AG10803 (cell line): ENCODE data around the gene EML2.

ENCODE experiments used
- DNase-seq: peaks from one replicate; pipeline ENCODE4 v3.0.0; 2010; ENCODE audit warnings: low read depth
- H3K4me3 ChIP-seq: 2 replicates; pipeline ENCODE4 v1.5.1; 2011; ENCODE audit warnings: mild to moderate bottlenecking, low read length, control low read depth
- TF ChIP-seq, protein P1 (sequence below): conservative IDR thresholded peaks from 2 replicates; pipeline ENCODE4 v1.5.1; 2011; ENCODE audit warnings: mild to moderate bottlenecking, low read length, control low read depth, inconsistent platforms

The EML2 gene

DNA sequence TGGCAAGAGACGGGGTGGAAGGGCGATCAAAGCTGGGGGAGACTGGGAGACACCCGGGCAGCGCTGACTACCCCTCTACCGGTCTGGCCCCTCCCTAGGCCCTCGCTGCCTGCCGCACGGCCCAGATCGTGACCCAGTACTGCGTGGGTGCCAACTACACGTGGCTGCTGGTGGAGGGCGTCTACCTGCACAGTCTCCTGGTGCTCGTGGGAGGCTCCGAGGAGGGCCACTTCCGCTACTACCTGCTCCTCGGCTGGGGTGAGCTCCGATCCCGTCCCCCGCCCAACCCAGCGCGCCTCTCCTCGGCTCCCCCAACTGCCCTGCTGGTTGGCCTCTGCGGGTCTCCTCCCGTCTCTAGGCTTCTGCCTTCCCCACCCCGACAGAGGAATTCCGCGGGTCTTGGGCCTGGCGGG is 37.7 kb upstream of the EML2 start:
- TF ChIP-seq, protein P1, sequence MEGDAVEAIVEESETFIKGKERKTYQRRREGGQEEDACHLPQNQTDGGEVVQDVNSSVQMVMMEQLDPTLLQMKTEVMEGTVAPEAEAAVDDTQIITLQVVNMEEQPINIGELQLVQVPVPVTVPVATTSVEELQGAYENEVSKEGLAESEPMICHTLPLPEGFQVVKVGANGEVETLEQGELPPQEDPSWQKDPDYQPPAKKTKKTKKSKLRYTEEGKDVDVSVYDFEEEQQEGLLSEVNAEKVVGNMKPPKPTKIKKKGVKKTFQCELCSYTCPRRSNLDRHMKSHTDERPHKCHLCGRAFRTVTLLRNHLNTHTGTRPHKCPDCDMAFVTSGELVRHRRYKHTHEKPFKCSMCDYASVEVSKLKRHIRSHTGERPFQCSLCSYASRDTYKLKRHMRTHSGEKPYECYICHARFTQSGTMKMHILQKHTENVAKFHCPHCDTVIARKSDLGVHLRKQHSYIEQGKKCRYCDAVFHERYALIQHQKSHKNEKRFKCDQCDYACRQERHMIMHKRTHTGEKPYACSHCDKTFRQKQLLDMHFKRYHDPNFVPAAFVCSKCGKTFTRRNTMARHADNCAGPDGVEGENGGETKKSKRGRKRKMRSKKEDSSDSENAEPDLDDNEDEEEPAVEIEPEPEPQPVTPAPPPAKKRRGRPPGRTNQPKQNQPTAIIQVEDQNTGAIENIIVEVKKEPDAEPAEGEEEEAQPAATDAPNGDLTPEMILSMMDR = no peak
- peak overlapping the region; percentile 22; the same call in 1 of the 2 replicates for H3K4me3 ChIP-seq
- DNase-seq = no peak

DNA sequence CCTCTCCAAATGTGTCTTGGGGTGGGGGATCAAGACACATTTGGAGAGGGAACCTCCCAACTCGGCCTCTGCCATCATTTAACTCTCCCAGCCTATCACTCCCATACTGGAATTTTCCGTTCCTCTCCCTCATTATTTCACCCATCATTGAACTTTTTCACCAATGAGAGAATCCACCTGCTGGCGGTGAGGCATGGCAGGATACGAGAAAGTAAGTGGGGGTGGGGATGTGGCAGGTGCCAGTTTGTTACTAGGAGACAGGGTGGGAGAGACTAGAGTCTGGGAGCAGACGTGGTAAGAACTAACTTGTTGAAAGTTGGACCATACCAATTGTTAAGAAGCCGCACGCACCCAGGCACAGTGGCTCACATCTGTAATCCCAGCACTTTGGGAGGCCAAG is 35.7 kb upstream of the EML2 start:
- H3K4me3 ChIP-seq = no peak overlapping the region
- TF ChIP-seq, protein P1 = no peak
- no peak for DNase-seq

DNA sequence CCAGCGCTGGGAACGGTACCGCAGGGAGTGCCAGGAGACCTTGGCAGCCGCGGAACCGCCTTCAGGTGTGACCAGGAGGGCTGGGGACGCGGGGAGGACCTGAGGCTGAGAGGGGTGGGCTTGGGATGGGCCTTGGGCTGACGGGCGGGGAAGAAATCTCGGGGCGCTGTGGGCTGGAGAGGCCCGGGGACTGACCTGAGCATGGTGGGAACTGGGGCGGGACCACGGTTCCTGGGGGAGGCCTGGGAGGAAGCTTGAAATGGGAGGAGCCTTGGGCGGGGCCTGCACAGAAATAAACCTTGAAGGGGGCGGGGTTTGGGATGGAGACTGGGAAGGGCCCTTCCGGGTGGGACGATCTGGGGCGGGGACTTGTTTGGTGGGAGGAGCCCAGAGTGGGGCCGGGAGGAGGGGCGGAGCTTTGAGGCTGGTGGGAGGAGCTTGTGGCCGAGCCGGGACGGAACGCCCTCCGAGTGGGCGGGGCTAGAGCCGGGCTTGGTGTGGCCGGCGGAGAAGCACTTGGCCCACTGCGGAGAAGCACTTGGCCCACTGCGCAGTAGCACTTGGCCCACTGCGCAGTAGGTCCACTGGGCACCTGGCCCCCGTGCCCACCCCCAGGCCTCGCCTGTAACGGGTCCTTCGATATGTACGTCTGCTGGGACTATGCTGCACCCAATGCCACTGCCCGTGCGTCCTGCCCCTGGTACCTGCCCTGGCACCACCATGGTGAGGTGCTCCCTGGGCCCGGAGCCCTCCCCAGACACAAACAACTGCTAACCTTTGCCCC is 31.7 kb upstream of the EML2 start:
- DNase-seq = peak; percentile 42
- H3K4me3 ChIP-seq = no peak overlapping the region
- TF ChIP-seq, protein P1 = no peak

DNA sequence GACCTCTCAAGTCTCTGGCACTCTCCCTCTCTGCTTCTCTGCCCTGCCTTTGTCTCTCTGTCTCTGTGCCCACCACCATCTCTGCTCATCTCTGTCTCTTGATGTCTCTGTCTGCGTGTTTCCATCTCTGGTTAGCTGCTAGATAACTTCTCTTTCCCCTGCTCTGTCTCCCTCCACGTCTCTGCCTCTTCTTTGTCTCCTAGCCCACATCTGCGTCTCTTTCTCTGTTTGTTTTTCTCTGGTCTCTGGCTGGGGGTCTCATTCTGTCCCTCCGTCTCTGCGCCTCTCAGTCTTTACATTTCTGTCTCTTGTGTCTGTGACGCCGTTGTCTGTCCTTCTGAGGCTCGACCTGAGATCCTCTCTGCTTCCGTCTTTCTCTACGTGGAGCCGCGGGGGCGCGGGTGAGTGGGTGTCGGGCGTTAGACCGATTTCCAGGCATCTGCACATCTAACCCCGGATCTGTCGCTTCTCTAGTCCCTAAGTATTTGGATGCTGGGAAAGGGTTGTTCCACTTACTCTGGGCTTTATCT is 29.2 kb upstream of the EML2 start:
- TF ChIP-seq, protein P1 = no peak
- no peak for DNase-seq
- peak overlapping the region; percentile 63 for H3K4me3 ChIP-seq

DNA sequence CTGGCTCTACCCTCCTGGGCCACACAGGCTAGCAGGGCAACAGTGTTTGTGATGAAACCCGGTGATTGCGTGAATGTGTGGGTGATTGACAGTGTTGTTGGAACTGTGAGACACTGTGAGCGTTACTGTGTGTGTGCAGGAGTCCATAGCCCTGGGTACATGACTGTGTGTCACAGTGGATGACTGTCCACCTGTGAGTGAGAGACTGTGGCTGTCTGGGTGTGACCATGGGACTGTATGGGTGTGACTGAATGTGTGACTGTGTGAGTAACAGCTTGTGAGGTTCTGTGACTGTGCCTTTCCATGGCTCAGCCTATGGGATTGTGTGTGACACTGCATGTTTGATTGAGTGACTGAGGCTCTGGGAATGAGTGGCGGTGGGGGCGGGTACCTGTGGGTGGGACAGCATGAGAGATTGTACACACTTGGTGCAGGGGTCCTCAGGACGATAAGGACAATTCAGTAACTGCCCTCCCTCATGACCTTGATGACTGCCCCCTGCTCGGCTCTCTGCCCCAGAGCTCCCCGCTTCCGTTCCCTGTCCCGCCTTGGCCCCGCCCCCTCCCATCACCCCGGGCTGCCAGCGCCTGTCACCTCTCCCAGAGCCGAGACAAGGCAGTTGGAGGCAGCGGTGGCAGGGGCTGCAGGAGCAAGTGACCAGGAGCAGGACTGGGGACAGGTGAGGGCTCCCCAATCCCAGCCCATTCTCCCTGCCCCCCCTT is 28.6 kb upstream of the EML2 start, which contains the start of gene GIPR:
TSS of gene GIPR (plus strand) at position 602 of the 722 bp plus-strand sequence. CDS start 1,300 bp downstream, outside the sequence.
- TF ChIP-seq, protein P1 = no peak
- DNase-seq = peak; percentile 8
- H3K4me3 ChIP-seq = peak within 1 kb of the TSS; percentile 63

DNA sequence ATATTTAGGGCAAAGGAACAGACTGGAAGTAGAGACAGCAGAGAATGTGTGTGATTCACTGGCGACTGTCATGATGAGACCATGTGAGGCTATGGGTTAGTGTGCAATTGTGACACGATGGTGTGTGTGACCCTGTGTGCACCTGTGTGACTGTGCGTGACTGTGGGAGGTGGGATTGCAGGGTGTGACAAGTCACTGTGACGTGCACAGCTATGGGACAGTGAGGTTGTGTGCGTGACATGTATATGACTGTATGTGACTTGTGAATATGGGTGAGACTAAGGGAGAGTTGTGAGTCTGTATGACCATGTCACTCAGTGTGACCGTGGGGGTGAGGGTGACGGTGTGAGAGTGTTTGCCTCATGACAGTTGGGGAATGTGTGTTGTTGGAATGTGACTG is 25.4 kb upstream of the EML2 start:
- TF ChIP-seq, protein P1 = no peak
- peak; percentile 14 for DNase-seq
- no peak overlapping the region for H3K4me3 ChIP-seq

DNA sequence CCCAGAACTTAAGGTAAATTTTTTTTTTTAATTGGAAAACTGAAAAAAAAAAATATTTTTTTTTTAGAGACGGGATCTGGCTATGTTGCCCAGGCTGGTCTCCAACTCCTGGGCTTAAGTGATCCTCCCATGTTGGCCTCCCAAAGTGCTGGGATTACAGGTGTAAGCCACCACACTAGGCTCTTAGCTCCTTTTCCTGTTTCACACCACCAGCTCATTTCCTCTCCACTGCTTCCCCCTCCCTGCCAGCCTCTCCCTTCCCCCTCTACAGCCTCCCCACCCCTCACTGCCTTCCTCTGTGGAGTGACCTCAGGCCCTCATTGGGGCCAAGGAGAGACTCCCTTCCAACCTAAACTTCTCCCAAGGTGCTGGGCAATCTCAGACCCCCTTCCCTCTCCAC is 24.6 kb upstream of the EML2 start:
- no peak overlapping the region for H3K4me3 ChIP-seq
- DNase-seq = no peak
- TF ChIP-seq, protein P1 = no peak
